HG03442 (cell line): ENCODE results near the gene MTSS2.
"Not testable (repeated sequence)": the region's sequence is repeated elsewhere in the genome, so short reads cannot be mapped to it uniquely, and the experiment has no call there.

Source experiments
- ATAC-seq: cut with Tn5 transposase; IDR thresholded peaks from one replicate; pipeline ENCODE4 v1.9.1; 2021; ENCODE audit warnings: mild to moderate bottlenecking, moderate library complexity; ENCODE audit not compliant: unreplicated experiment

Gene MTSS2

DNA sequence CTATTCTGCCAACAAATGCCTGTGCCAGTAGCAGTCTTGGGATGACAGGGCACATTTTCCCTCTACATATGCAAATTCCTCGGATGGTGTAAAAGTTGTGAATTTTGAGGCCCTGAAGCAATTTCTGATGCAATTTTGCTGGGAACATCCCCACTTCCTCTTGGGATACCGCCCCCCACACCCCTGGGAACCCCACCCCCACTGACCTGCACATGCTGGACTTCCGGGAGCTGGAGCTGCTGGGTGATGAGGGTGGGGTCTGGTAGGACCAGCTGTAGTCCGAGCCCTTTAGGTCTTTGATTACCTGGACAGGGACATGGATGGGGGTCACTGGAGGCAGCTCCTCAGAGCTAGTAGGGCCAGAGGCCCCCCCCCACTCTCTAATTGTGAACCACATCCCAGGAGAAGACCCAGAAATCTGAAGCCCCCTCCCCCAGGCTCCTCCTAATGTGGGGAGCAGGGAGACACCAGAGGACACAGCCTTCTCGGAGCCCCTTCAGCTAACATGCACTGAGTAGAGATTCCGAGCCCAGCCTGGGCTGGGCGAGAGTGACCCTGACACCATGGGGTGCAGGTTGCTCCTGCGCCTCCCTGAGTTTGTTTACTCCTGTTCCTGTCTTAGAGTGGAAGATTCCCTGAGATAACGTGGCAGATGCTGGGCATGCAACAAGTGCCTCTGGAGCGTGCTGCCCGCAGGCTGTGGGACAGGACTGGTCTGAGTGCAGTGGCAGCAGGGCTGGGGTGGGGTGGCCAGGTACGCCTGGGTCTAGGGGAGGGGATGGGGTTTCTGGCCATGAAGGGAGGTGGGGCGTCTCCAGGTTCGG is 9.0 kb downstream of the MTSS2 start:
- no peak for ATAC-seq

DNA sequence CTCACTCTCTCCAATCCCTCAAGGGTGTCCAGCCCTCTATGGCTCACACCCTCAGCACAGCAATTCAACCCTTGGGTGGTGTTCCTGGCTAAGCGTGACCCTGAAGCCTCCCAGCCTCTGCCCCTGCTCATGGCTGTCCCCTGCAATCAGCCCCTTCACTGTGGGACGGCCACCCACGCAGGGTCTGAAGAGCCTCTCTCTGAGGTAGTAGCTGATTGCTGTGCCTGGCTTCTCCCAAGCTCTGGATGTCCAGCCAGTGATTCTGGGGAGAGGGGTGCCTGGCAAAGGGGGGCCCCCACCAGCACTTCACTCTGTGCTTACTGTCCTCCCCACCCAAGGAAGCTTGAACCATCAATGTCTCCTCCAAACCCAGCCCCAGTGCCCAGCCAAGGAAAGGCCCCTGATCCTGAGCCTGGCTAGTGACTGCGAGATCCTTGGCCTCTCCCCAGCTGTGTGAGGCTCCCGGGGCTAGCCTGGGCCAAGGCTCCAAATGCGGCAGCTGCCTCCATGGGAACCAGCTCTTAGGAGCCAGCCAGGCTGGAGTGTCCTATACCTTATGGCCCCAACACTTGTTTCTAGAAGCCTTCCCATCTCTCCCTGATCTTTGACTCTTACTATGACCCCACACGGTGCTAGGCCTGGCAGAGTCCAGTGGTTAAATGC is 9.9 kb downstream of the MTSS2 start:
- no peak for ATAC-seq

DNA sequence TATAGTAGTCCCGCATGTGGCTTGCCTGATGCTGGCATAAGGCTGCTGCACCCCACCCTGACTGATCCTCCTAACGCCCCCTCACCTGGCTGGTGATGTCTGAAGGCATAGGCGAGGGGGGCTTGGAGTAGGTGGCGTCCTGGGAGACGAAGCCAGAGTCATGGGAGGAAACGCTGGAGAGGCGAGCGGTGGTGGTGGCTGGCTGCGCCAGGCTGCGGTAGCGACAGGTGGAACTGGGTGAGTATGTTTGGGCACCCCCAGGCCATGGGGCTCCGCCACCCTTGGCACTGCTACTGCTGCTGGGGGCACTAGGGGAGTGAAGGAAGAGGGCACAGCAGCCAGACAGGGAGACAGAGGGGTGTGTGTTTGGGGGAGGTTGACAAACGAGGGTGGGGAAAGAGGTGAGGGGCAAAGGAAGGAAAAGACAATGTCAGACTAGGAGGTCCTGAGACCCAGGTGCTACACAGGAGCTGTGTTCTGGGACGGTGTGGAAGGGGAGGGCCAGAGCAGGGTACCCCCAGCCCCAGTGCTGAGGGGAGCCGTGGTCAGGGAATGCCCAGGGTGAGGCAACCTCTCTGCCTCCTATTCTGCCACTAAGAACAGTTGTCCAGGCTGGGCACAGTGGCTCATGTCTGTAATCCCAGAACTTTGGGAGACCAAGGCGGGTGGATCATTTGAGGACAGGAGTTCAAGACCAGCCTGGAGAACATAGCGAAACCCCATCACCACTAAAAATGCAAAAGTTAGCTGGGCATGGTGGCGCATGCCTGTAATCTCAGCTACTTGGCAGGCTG is 11.4 kb downstream of the MTSS2 start:
- ATAC-seq, result no peak

DNA sequence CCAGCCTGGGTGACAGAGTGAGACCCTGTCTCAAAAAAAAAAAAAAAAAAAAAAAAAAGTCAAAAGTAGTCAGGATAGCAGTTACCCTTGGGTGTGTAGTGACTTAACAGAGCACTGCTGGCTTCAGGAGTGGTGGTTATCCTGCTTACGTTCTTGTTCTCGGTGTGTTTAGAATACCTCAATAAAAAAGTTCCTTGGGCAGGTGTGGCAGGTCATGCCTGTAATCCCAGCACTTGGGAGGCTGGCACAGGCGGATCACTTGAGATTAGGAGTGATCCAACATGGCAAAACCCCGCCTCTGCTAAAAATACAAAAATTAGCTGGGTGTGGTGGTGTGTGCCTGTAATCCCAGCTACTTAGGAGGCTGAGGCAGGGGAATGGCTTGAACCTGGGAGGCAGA is 14.9 kb downstream of the MTSS2 start:
- not testable (repeated sequence) for ATAC-seq

DNA sequence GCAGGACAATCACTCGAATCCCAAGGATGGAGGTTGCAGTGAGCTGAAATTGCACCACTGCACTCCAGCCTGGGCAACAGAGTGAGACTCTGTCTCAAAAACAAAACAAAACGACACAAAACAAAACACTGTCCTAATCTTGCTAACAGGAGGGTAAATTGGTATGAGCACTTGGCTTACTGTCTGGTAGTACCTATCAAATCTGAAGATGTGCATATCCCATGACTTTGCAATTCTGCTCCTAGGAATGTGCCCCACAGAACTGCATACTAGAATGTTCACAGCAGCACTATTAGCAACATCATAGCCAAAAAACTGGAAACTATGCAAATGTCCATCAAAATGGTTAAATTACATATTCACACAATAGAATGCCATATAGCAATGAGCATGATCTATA is 15.7 kb downstream of the MTSS2 start:
- no peak for ATAC-seq

DNA sequence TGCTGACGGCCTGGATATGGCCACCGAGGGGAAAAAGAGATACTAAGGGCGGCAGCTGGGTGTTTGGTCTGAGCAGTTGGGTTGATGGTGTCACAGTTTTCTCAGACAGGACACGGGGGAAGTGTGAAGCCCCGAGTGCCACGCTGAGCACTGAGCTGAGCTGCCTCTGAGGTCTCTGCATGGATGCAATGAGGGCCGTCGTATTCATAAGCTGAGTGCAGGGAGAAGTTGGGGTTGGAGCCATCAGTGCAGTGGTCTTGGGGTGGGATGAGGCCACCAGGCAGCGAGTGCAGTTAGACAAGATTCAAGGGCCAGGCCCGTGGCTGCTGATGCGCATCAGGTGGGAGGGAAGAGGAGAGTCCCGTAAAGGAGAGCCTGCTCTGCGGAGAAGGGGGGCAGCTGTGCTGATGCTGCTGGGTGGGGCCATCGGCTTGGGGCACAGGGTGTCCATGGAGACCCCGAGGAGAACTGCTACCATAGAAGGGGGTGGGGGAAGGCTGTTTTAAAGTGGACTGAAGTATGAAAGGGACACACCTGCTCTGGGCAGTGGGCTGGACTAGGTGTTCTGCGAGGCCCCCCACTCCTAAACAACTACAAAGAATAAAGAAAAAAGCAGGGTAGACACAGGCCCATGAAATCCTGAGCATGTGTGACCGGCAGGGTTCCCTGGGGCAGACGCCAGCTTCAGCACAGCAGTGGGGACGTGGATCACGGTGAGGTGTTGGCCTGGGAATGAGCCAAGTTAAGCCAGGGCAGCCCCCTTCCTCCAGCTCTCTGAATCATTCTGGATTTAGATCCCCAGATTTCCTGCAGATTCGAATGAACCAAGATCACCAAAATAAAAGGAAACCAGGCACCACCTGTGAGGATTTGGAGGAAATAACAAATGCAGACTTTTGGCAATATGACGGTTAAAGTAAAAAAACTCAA is 19.8 kb downstream of the MTSS2 start:
- no peak for ATAC-seq

DNA sequence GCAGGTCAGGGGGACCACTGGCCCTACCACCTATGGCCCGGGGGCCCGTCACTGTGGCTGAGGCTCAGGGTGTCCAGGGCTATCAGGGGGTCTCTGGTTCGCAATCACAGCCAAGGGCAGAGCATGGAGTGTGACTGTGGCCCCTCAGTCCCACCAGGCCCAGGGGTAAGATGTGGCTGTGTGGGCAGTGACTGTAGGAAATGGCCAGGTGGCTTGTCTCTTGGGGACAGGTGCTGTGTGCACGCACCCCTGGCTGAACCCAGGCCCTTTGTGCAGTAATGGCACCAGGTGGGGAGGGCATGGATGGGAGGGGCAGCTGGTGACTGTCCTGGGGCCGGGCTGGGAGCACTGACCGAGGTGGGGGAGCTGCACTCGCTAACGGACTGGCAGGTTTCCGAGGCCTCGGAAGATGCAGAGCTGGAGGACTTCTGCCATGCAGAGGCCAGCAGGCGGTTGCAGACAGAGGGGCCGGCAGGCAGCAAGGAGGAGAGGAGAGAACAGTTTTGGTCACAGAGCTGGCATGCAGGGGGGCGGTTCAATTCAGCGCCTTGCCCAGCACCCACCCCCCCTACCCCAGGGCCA is 20.6 kb downstream of the MTSS2 start:
- no peak for ATAC-seq

DNA sequence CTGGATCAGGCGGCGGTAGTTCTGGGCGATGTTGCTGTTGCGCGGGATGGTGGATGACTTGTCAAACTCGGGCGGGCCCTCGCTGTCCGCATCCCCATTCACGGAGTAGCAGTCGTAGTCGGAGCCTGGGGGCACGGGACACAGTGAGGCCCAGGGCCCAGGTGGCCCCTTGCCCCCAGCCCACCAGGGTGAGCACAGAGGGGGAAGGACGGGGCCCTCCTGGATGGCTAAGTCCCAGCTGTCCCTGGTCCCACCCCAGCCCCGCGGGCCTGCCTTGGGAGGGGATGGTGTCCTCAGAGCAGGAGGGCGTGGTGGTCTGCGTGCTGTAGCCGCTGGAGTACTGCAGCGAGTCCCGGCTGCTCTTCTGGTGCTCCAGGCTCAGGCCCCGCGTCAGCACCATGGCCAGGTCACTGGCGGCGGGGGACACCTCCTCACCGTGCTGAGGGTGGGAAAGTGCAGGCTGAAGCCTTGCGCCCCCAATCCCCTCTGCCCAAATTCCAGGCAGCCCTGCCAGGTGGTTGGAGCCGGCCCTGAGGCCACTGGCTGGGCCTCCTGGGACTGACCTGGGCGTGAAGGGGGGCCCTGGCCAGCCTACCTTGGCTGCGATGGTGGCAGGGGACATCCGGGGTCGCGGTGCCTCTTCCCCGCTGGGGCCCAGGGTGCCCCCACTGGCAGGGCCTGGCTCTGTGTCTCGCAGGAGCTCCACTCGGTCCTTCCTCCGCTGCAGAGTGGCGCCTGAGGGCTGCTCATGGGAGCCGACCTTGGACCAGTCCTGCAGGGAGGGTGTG is 21.3 kb downstream of the MTSS2 start:
- ATAC-seq, result no peak

DNA sequence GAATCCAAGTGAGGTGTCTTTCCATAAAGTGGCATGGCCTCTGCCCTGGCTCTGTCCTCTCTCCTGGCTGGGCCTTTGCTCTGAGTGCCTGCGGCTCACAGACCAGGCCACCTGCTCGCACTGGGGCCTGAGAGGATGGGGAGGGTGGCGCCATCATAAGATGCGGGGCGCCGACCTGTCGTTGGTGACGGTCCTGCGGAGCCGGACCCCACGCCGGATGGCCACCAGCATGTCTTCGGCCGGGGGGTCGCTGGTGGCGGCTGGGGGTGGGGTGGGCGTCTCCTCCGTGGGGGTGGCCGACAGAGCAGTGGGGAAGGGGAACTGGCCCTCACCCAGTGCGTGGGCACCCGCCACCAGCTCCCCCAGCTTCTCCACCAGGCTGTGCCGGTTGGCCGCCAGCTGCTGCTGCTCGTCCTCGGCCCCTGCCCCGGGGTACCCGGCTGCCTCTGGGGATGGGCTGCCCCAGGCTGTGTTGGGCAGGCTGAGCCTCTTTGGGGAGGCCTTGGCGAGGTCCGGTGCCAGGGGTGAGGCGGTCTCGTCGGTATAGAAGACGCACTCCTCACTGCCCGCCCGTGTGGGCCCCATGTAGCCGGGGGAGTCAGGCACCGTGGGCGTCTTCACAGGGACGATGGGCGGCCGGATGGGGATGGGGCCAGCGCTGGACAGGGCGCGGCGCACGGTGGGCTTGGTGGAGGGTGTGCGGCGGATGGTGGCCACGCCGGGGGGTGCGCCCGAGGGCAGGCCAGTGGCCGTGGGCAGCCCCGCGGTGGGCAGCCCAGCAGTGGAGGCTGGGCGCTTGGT is 22.1 kb downstream of the MTSS2 start:
- no peak for ATAC-seq

DNA sequence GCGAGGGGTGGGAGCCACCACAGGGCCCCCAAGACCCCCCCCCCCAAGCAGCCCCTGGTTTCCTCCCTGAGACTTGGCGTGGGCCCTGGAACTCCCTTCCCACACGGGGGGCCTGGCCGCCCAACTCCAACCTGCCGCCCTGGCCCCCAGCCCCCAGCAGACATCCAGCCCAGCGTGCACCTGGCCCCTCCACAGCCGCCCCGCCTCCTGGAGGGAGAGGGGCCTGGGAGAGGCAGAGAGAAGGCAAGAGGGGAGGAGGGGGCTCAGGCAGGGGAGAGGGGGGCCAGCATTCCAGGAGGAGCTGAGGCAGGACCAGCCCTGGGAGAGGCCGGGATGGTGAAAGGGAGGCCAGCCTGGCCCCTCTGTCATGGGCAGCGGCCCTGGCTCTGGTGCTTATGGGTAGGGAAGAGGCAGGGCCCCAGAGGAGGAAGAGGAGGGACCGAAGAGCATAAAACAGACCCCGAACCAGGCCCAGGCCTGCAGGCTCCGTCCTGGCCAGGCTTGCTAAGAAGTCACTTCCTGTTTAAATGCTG is 22.8 kb downstream of the MTSS2 start:
- no peak for ATAC-seq

DNA sequence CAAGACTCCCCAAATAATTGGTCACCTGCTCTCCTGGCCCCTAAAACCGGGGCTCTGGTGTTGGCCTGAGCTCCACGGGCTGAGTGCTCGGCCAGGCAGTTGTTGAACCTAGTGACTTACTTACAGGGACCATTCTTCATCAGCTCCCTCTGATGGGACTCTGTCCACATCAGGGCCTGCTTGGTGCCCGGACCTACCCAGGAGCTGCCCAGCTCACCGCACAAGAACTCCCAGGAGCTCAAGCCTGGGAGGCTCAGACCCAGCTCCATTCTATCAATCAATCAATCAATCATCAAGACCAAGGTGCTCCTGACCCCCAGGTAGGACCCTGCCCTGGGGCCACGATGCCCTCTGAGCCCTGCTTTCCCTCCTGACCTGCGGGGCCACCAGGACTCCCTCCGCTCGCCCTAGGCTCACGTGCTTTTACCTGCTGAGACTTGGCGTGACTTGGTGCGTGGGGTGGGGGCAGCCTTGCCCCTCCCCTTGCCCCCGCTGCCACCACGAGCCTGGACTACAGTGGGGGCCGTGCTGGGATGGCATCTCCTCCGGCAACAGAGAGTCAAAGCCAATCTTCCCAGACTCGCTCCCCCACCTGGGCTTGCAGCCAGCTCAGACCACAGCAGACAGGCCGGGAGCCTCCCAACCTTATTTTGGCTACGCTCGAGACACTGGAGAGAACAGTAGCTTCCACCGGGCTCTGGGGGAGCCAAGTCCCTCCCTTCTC is 23.8 kb downstream of the MTSS2 start:
- no peak for ATAC-seq

DNA sequence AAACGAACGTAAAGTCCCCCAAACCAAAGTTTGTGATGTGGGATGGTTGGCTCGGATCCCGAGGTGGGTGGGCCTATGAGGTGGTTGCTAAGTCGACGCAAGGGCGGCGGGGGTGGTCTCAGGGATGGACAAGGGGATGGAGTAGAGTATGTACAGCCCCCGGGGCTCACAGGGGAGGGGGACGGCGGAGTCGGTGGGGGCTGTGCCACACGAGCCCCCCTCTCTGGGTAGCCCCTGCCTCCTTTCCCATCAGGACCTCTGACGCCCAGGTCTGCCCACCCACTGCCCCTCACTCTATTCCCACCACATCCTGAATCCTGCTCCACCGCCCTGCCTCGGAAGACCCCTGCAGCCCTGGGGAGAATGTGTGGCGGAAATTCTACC is 24.3 kb downstream of the MTSS2 start:
- ATAC-seq, result no peak

DNA sequence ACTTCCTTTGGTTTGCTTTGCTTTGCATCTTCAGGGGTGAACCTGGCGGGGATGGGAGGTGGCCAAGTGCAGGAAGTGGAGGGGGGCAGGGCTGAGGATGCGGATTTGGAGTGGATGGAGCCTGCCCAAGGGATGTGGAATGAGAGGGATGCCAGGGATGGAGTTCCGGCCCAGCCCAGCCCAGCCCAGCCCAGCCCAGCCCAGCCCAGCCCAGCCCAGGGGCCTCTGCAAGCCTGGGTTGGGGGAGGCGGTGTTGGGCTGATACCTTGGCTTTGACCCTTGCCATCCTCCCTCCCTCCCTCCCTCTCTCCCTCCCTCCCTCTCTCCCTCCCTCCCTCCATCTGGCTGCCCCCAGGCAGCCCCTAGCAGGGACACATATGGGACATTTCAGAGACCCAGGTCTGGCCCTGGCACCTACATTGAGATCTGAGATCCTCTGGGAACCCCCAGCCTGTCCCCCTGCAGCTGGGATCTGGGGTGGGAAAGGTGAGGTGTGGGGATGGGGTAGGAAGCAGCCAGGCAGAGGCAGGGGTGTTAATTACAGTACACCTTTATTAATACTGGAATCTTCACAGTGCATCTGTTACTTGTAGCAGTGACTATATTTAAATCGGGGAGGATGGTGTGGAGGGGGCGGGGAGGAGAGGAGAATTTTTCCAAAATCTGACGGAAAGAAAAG is 25.0 kb downstream of the MTSS2 start:
- no peak for ATAC-seq

DNA sequence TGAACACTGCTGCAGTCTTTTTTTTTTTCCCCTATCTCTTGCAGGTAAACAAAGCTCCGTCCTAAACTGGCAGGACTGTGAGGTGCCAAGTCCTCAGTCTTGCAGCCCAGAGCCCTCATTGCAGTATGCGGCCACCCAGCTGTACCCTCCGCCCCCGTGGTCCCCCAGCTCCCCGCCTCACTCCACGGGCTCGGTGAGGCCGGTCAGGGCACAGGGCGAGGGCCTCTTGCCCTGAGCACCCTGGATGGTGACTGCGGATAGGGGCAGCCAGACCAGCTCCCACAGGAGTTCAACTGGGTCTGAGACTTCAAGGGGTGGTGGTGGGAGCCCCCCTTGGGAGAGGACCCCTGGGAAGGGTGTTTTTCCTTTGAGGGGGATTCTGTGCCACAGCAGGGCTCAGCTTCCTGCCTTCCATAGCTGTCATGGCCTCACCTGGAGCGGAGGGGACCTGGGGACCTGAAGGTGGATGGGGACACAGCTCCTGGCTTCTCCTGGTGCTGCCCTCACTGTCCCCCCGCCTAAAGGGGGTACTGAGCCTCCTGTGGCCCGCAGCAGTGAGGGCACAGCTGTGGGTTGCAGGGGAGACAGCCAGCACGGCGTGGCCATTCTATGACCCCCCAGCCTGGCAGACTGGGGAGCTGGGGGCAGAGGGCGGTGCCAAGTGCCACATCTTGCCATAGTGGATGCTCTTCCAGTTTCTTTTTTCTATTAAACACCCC is 25.7 kb downstream of the MTSS2 start:
- ATAC-seq, result no peak

DNA sequence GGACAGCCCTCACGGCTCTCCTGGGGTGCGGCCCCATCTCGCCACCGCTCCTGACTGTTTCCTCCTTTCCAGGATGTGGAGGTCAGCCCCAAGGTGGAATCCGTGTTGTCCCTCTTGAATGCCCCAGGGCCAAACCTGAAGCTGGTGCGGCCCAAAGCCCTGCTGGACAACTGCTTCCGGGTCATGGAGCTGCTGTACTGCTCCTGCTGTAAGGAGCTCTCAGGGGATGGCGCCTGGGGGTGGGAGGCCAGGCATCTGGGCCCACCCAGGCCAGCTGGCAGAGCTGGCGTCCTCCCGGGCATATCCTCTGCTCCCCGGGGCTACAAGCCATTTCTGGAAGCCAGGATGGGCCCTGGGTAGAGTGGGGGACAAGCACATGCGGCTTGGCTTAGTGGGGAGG is 26.3 kb downstream of the MTSS2 start:
- ATAC-seq, result no peak

DNA sequence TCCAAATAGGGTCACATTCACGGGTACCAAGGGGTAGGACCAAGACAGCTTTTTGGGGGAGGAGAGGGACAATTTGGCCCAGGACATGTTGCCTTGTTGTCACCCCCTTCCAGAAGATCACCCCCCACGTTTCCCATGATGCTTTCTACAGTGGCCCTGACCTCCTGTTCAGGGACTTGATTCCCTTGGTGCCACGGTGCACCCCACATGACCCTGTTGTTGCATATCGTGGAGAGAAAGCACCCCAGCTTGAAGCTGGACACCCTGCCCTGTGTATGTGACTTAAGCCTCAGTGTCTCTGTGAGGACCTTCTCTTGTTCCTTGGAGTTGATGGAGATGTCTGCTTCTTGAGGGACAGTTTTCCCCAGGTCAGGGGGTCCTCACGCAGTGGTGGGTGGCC is 26.9 kb downstream of the MTSS2 start:
- ATAC-seq, result no peak

DNA sequence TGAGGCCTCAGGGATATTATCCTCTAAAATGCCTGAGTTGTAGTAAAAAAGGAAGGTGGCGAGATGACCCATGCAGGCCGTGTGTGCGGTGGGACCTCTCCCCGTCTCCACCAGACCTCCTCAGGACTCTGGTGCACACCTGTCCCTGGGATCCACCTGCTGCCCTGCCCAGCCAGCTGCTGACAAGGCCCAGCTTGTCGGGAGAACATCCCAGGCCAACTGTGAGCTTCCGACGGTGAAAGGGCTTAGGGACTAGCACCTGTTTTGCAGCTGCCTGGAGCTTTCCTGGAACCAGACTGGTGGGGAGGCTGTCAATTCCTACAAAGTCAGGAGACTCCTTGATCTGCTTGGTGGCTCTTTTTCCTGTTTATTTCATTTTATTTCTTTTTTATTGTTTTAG is 27.9 kb downstream of the MTSS2 start:
- ATAC-seq, result no peak
